Endothelial cell of umbilical vein (primary cell): ENCODE measurements around the gene CHRND. TPM values are rescaled to one million over a fixed set of nuclear protein-coding genes. Genes with fewer than 3 reads are reported as not detected.

ENCODE experiments used
- Bru-seq: library from RNA; stranded (reverse); fragments of 400-500 nt; gene quantifications from one replicate; lab custom pipeline; 2021; lab: Mats Ljungman, UMichigan
- BruChase-seq, 2 experiments: library from RNA; stranded (reverse); fragments of 400-500 nt; gene quantifications; one replicate each; lab custom pipeline; 2021; lab: Mats Ljungman, UMichigan
- BruUV-seq: library from RNA; stranded (reverse); fragments of 400-500 nt; replicated peaks from 2 replicates; lab custom pipeline; 2021; lab: Mats Ljungman, UMichigan
- CTCF ChIA-PET: fragments of 300-600, 350-600 bp; sonication (Branson Sonifier 250); formaldehyde crosslinking; loops from one replicate; lab custom pipeline; 2021; ENCODE audit warnings: antibody characterized with exemption, inconsistent platforms; lab: Charles Lee
- POLR2A ChIA-PET: fragments of 300-600, 350-600 bp; sonication (Branson Sonifier 250); formaldehyde crosslinking; loops from one replicate; lab custom pipeline; 2021; ENCODE audit warnings: antibody characterized with exemption, inconsistent platforms; lab: Charles Lee
- DNase-seq: peaks from one replicate; pipeline ENCODE4 v3.0.0-alpha.2; 2011; ENCODE audit warnings: low read depth, low spot score
- FAIRE-seq: peaks from 2 replicates; lab custom pipeline; 2011; peaks lifted over from hg19 to GRCh38; lab: Jason Lieb, UNC
- H2AFZ ChIP-seq: 2 replicates; pipeline ENCODE4 v1.6.0; 2012; ENCODE audit warnings: low read depth, low read length, control low read depth, inconsistent platforms
- H3K27ac ChIP-seq: 2 replicates; pipeline ENCODE4 v1.5.1; 2011; ENCODE audit warnings: low read depth, mild to moderate bottlenecking, control low read depth, low read length, moderate library complexity; ENCODE audit not compliant: insufficient read depth
- H3K27me3 ChIP-seq, 2 experiments: 2 replicates each; pipeline versions ENCODE4 v1.6.0 to v1.6.1; 2011; ENCODE audit warnings: low read length in 2 of 2, mixed read lengths in 1 of 2; ENCODE audit not compliant: control insufficient read depth in 2 of 2, insufficient read depth in 2 of 2
- H3K36me3 ChIP-seq, 2 experiments: 2 replicates in 1 of 2; 3 replicates in 1 of 2; pipeline ENCODE4 v1.5.1; 2011; ENCODE audit warnings: low read length in 2 of 2, mild to moderate bottlenecking in 1 of 2, moderate library complexity in 1 of 2; ENCODE audit not compliant: control insufficient read depth in 2 of 2, insufficient read depth in 2 of 2; ENCODE audit errors: extremely low read depth in 1 of 2
- H3K4me1 ChIP-seq: 3 replicates; pipeline ENCODE4 v1.5.1; 2011; ENCODE audit warnings: mild to moderate bottlenecking, low read length; ENCODE audit not compliant: control insufficient read depth, insufficient read depth; ENCODE audit errors: extremely low read depth
- H3K4me2 ChIP-seq: 2 replicates; pipeline ENCODE4 v1.6.1; 2011; ENCODE audit warnings: low read length, control low read depth, mixed read lengths; ENCODE audit not compliant: insufficient read depth
- H3K4me3 ChIP-seq, 3 experiments: fragments of 200-600 bp in 1 of 3; sonication (generic), shearing (Covaris generic) in 1 of 3; replicated peaks in 1 of 3; 2 replicates each; pipeline ENCODE4 v1.5.1; 2011 to 2016; ENCODE audit warnings: control low read depth in 3 of 3, low read length in 3 of 3, mild to moderate bottlenecking in 2 of 3, inconsistent platforms in 1 of 3, low read depth in 1 of 3, moderate library complexity in 1 of 3; ENCODE audit not compliant: insufficient read depth in 1 of 3
- H3K79me2 ChIP-seq: 2 replicates; pipeline ENCODE4 v1.6.0; 2012; ENCODE audit warnings: low read length, inconsistent platforms; ENCODE audit not compliant: control insufficient read depth, insufficient read depth
- H3K9ac ChIP-seq: replicated peaks from 2 replicates; pipeline ENCODE3; 2011; ENCODE audit warnings: low read length, control low read depth; ENCODE audit not compliant: insufficient read depth; ENCODE audit errors: extremely low read depth
- H3K9me1 ChIP-seq: replicated peaks from 3 replicates; pipeline ENCODE4 v1.6.0; 2011; ENCODE audit warnings: mild to moderate bottlenecking, low read length; ENCODE audit not compliant: control insufficient read depth, insufficient read depth; ENCODE audit errors: extremely low read depth
- H3K9me3 ChIP-seq: replicated peaks from 2 replicates; pipeline ENCODE4 v1.5.1; 2012; ENCODE audit warnings: low read length, inconsistent platforms; ENCODE audit not compliant: control insufficient read depth, insufficient read depth
- H4K20me1 ChIP-seq: replicated peaks from 2 replicates; pipeline ENCODE3; 2011; ENCODE audit warnings: mild to moderate bottlenecking, low read length; ENCODE audit not compliant: control insufficient read depth, insufficient read depth; ENCODE audit errors: extremely low read depth
- CTCF ChIP-seq, 2 donors: IDR thresholded peaks; 1 replicate in 1 of 2; 2 replicates in 1 of 2; pipeline ENCODE4 v1.5.1; 2011; ENCODE audit warnings: low read length in 2 of 2, mild to moderate bottlenecking in 2 of 2, moderate library complexity in 2 of 2, control low read depth in 1 of 2, inconsistent platforms in 1 of 2, low read depth in 1 of 2; ENCODE audit not compliant: insufficient read depth in 1 of 2; ENCODE audit errors: extremely low read depth in 1 of 2
- EZH2 ChIP-seq: IDR thresholded peaks from 2 replicates; pipeline ENCODE4 v1.6.1; 2012; ENCODE audit warnings: borderline replicate concordance, low read depth, mild to moderate bottlenecking, moderate library complexity, low read length, inconsistent platforms; ENCODE audit not compliant: severe bottlenecking
- FOS ChIP-seq: IDR thresholded peaks from 2 replicates; pipeline ENCODE4 v1.6.1; 2011; ENCODE audit warnings: mild to moderate bottlenecking, low read length, moderate library complexity, borderline replicate concordance; ENCODE audit not compliant: insufficient read depth
- GATA2 ChIP-seq: IDR thresholded peaks from 2 replicates; pipeline ENCODE4 v1.7.0; 2011; ENCODE audit warnings: low read depth, mild to moderate bottlenecking, moderate library complexity, mixed read lengths, low read length; ENCODE audit not compliant: insufficient read length, insufficient read depth
- JUN ChIP-seq: IDR thresholded peaks from 2 replicates; pipeline ENCODE4 v1.6.1; 2011; ENCODE audit warnings: borderline replicate concordance, low read depth; ENCODE audit not compliant: insufficient read length, insufficient read depth
- MAX ChIP-seq: IDR thresholded peaks from 2 replicates; pipeline ENCODE4 v1.6.1; 2011; ENCODE audit not compliant: insufficient read depth, insufficient read length
- MYC ChIP-seq: IDR thresholded peaks from one replicate; pipeline ENCODE4 v1.6.1; 2011; ENCODE audit warnings: mild to moderate bottlenecking, low read depth, low read length
- POLR2A ChIP-seq: IDR thresholded peaks from 2 replicates; pipeline ENCODE4 v1.6.1; 2012; ENCODE audit warnings: low read depth, mild to moderate bottlenecking, control low read depth, low read length
- POLR2AphosphoS5 ChIP-seq: IDR thresholded peaks from 2 replicates; pipeline ENCODE4 v1.6.1; 2012; ENCODE audit warnings: low read depth, mild to moderate bottlenecking, control low read depth, low read length, moderate library complexity; ENCODE audit not compliant: insufficient read depth
- dilution Hi-C: fragments of 300-500 bp; cut with MboI; formaldehyde crosslinking; loops from one replicate; pipeline ENCODE4 v1.15.0; 2019; ENCODE audit warnings: low sequenced_read_pairs; ENCODE audit not compliant: extremely low pct_ligation_motif_present
- intact Hi-C: fragments of 100-400 bp; cut with micrococcal nuclease; formaldehyde crosslinking; loops from one replicate; pipeline ENCODE4 v1.10.0; 2022
- long read RNA-seq: library from polyadenylated mRNA; stranded (forward); transcript quantifications from one replicate; pipeline ENCODE4 v2.0.0, GENCODE V29; 2021
- polyA minus RNA-seq, 3 experiments: library from RNA; depleted of rRNA, polyadenylated mRNA; stranded (reverse); fragments of >200 nt; gene quantifications; 1 replicate in 1 of 3; 2 replicates in 2 of 3; pipeline ENCODE4 v1.2.3, GENCODE V29; 2011
- polyA plus RNA-seq, 4 experiments: library from polyadenylated mRNA; depleted of rRNA in 3 of 4; stranded (reverse) in 3 of 4; unstranded in 1 of 4; fragments of >200 nt; gene quantifications; 2 replicates each; pipeline versions ENCODE4 v1.2.1 to v1.2.3, GENCODE V29; 2011 to 2012; ENCODE audit warnings: missing spikeins in 1 of 4
- total RNA-seq: library from RNA; stranded (reverse); gene quantifications from 2 replicates; pipeline ENCODE4 v1.2.3, GENCODE V29; 2021

The CHRND gene
- total RNA-seq (not detected in 2 replicates), polyA plus RNA-seq (not detected in 2 replicates), polyA minus RNA-seq (not detected in 2 replicates), Bru-seq, nascent RNA (not detected), BruChase-seq, experiment 1, labeled RNA remaining after a 6-hour chase (not detected), BruChase-seq, experiment 2, labeled RNA remaining after a 2-hour chase (not detected)
- not detected in 2 replicates for polyA plus RNA-seq (2011; cell fraction: cytosol; rRNA removed)
- not detected in 2 replicates for polyA plus RNA-seq (2011; cell fraction: nucleus; rRNA removed)
- not detected in 2 replicates for polyA plus RNA-seq (2012)
- polyA minus RNA-seq (2011; cell fraction: cytosol; rRNA and poly(A)+ RNA removed) = not detected
- not detected in 2 replicates for polyA minus RNA-seq (2011; cell fraction: nucleus; rRNA and poly(A)+ RNA removed)
- long read RNA-seq = 0 reads

GRCh38 chr2:232525791-232526371, at the start of gene CHRND:
TSS of gene CHRND (plus strand) at chr2:232526160. CDS start at chr2:232526216, 56 bp downstream.
- no peak within 1 kb of the TSS for H3K4me3 ChIP-seq
- peaks cover 16 to 22% of the 10 kb centered on the region in 2 experiments for H3K27me3 ChIP-seq
- H3K9ac ChIP-seq = no peak within 1 kb of the TSS
- dilution Hi-C loops = no loop called here
- no peak within 1 kb of the TSS for H3K27ac ChIP-seq
- ChIA-PET CTCF (interaction anchor here (1.3 kb wide), 1 partner anchor 79 kb away, joined by 3 read pairs; no protein-coding TSS in a partner anchor), POLR2A (no interaction called here)
- intact Hi-C loops = loop anchor here (2.0 kb wide), 1 partner anchor 25 kb away; the partner anchor contains the start of genes EIF4E2 and TIGD1
- no peak within 1 kb of the TSS for H3K4me2 ChIP-seq
- no TSS peak for BruUV-seq
- H3K36me3 ChIP-seq = no peaks in the 10 kb centered on the region
- no peaks in the 10 kb centered on the region for H3K9me3 ChIP-seq
- no peaks in the 10 kb centered on the region for H4K20me1 ChIP-seq
- H2AFZ ChIP-seq = no peak within 1 kb of the TSS
- FAIRE-seq = no peak
- no peaks in the 10 kb centered on the region for H3K79me2 ChIP-seq
- H3K9me1 ChIP-seq = no peaks in the 10 kb centered on the region
- TF ChIP-seq MAX (no peak), FOS (no peak), EZH2 (no peak), POLR2AphosphoS5 (no peak), GATA2 (no peak), POLR2A (no peak), JUN (no peak), MYC (no peak), CTCF (IDR thresholded peaks at IDR 0.05; ENCODE audit: extremely low read depth in 1 of 2, insufficient read depth in 1 of 2, low read depth in 1 of 2, low read length in 2 of 2) (no peak)
- no peaks in the 10 kb centered on the region for H3K4me1 ChIP-seq
- DNase-seq = no peak
